Uterus (tissue), 2 donors: ENCODE measurements around the gene CDYL.

Experiments
- POLR2A ChIP-seq, 2 donors: fragments of 450-650 bp; IDR thresholded peaks; one replicate each; pipeline ENCODE4 v1.6.1; 2016; ENCODE audit warnings: antibody characterized with exemption in 2 of 2, mild to moderate bottlenecking in 1 of 2, moderate library complexity in 1 of 2
- TF ChIP-seq, protein P1 (sequence below), 4 experiments: fragments of 200-600 bp in 2 of 4; fragments of 450-650 bp in 2 of 4; sonication (generic) in 2 of 4; IDR thresholded peaks; one replicate each; pipeline ENCODE4 v1.5.1; 2016 to 2019; ENCODE audit warnings: antibody characterized with exemption in 4 of 4, mild to moderate bottlenecking in 2 of 4, moderate library complexity in 1 of 4

DNA sequence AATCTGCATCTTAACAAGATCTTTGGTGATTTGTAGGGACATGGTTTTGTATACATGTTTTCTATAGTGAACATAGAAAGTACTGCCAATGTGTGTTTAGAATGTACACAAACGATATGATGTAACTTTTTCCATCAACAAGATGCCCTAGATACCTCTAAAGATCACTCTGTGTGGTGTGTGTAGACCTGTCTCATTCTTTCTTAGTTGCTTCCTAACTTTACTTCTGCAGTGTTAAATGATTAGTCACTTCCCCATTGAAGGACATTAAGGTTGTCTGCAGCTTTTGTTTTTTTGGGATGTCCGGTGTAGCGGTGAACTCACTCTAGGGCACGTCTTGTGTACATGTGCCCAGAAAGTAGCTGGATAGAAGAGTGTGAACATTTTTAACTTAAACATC is 35.9 kb downstream of the CDYL start:
- TF ChIP-seq, protein P1, sequence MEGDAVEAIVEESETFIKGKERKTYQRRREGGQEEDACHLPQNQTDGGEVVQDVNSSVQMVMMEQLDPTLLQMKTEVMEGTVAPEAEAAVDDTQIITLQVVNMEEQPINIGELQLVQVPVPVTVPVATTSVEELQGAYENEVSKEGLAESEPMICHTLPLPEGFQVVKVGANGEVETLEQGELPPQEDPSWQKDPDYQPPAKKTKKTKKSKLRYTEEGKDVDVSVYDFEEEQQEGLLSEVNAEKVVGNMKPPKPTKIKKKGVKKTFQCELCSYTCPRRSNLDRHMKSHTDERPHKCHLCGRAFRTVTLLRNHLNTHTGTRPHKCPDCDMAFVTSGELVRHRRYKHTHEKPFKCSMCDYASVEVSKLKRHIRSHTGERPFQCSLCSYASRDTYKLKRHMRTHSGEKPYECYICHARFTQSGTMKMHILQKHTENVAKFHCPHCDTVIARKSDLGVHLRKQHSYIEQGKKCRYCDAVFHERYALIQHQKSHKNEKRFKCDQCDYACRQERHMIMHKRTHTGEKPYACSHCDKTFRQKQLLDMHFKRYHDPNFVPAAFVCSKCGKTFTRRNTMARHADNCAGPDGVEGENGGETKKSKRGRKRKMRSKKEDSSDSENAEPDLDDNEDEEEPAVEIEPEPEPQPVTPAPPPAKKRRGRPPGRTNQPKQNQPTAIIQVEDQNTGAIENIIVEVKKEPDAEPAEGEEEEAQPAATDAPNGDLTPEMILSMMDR (IDR thresholded peaks at IDR 0.05) = no peak
- TF ChIP-seq POLR2A (IDR thresholded peaks at IDR 0.05) = no peak
